Transverse colon (tissue), 4 donors: Measurements from ENCODE around the gene LMNTD2. TPM values are rescaled to one million over a fixed set of nuclear protein-coding genes. Genes with fewer than 3 reads are reported as not detected.

Experiments
- DNase-seq: peaks from one replicate; pipeline ENCODE4 v3.0.0-alpha.2; 2019
- H3K27ac ChIP-seq, 4 donors: fragments of 200-600 bp; sonication (generic); 2 replicates each; pipeline ENCODE4 v1.5.1; 2016 to 2018; ENCODE audit warnings: inconsistent platforms in 4 of 4
- H3K27me3 ChIP-seq: fragments of 200-600 bp; sonication (generic); 2 replicates; pipeline ENCODE4 v1.5.1; 2017; ENCODE audit warnings: inconsistent platforms
- H3K36me3 ChIP-seq, 4 donors: fragments of 200-600 bp; sonication (generic); 2 replicates each; pipeline ENCODE4 v1.5.1; 2017 to 2019; ENCODE audit warnings: inconsistent platforms in 4 of 4
- H3K4me1 ChIP-seq, 4 donors: fragments of 200-600 bp; sonication (generic); 2 replicates each; pipeline ENCODE4 v1.5.1; 2017 to 2020; ENCODE audit warnings: inconsistent platforms in 4 of 4
- H3K4me3 ChIP-seq, 4 donors: fragments of 200-600 bp; sonication (generic); 1 replicate in 1 of 4; 2 replicates in 3 of 4; pipeline versions ENCODE4 v1.5.1 to v1.6.1; 2017 to 2019; ENCODE audit warnings: inconsistent platforms in 4 of 4
- H3K9me3 ChIP-seq, 2 donors: fragments of 200-600 bp; sonication (generic); 2 replicates each; pipeline ENCODE4 v1.5.1; 2017 to 2019; ENCODE audit warnings: inconsistent platforms in 2 of 2
- CTCF ChIP-seq, 5 experiments: fragments of 200-600 bp in 3 of 5; fragments of 450-650 bp in 2 of 5; sonication (generic) in 3 of 5; IDR thresholded peaks; 1 replicate in 2 of 5; 2 replicates in 3 of 5; pipeline ENCODE4 v1.5.1; 2016 to 2017; ENCODE audit warnings: antibody characterized with exemption in 5 of 5, inconsistent platforms in 3 of 5, mild to moderate bottlenecking in 2 of 5, moderate library complexity in 1 of 5
- EP300 ChIP-seq: sonication (generic); formaldehyde crosslinking; IDR thresholded peaks from one replicate; pipeline ENCODE4 v1.6.1; 2017; ENCODE audit warnings: antibody characterized with exemption, low read depth
- POLR2A ChIP-seq: fragments of 450-650 bp; IDR thresholded peaks from one replicate; pipeline ENCODE4 v1.6.1; 2016; ENCODE audit warnings: antibody characterized with exemption, mild to moderate bottlenecking, moderate library complexity
- POLR2AphosphoS5 ChIP-seq, 3 donors: sonication (generic); formaldehyde crosslinking; IDR thresholded peaks; one replicate each; pipeline ENCODE4 v1.6.1; 2016; ENCODE audit warnings: antibody characterized with exemption in 3 of 3
- WGBS, 2 donors: methylation state at CpG; one replicate each; pipeline ENCODE4 v1.1.5; 2018; ENCODE audit warnings: low coverage in 1 of 2; 5-methylcytosine and 5-hydroxymethylcytosine counted together
- in situ Hi-C, 4 donors: fragments of 200-750 bp; cut with MboI; loops; one replicate each; pipeline versions ENCODE4 v1.15.0 to v1.15.1; 2017; ENCODE audit warnings: low sequenced_read_pairs in 3 of 4, low pct_ligation_motif_present in 1 of 4, low pct_unique_long_range_greater_than_20kb in 1 of 4
- intact Hi-C: fragments of 100-400 bp; cut with DNase I; formaldehyde crosslinking; loops from one replicate; pipeline ENCODE4 v1.15.1; 2023; ENCODE audit warnings: low total_unique reads
- total RNA-seq, 4 donors: library from RNA; depleted of rRNA; stranded (reverse); fragments of >200 nt; gene quantifications; one replicate each; pipeline ENCODE4 v1.1.0, GENCODE V29; 2016

The LMNTD2 gene
- total RNA-seq, 4 donors from 2014 or later: 14.8 to 89.0 (median 16.6) TPM

GRCh38 chr11:601573-602245 is 41.2 kb upstream of the LMNTD2 start:
- no peak overlapping the region for H3K27ac ChIP-seq
- H3K4me1 ChIP-seq: no peaks in the 10 kb centered on the region
- no peaks in the 10 kb centered on the region for H3K9me3 ChIP-seq
- peaks cover 0 to 54% (median 17%) of the 10 kb centered on the region in 4 donors for H3K36me3 ChIP-seq
- intact Hi-C loops: no loop called here
- H3K4me3 ChIP-seq: no peak overlapping the region
- H3K27me3 ChIP-seq: no peaks in the 10 kb centered on the region
- TF ChIP-seq EP300 (no peak), POLR2AphosphoS5 (IDR thresholded peaks at IDR 0.05) (no peak), CTCF (IDR thresholded peaks at IDR 0.05) (no peak)
- 93 to 100% methylated on average over 8 to 23 of the region's 23 CpGs for WGBS, 2 donors
- in situ Hi-C loops: no loop called here
- no peak for DNase-seq

GRCh38 chr11:598005-598680 is 37.6 kb upstream of the LMNTD2 start:
- H3K36me3 ChIP-seq: peaks cover 0 to 53% (median 15%) of the 10 kb centered on the region in 4 donors
- H3K27ac ChIP-seq: no peak overlapping the region
- TF ChIP-seq POLR2AphosphoS5 (IDR thresholded peaks at IDR 0.05) (no peak), POLR2A (no peak), CTCF (IDR thresholded peaks at IDR 0.05) (no peak), EP300 (no peak)
- no peaks in the 10 kb centered on the region for H3K9me3 ChIP-seq
- H3K4me1 ChIP-seq: no peaks in the 10 kb centered on the region
- 92 to 100% methylated on average over 4 to 29 of the region's 30 CpGs for WGBS, 2 donors
- intact Hi-C loops: no loop called here
- H3K27me3 ChIP-seq: no peaks in the 10 kb centered on the region
- H3K4me3 ChIP-seq: no peak overlapping the region
- DNase-seq: no peak
- in situ Hi-C loops: no loop called here

GRCh38 chr11:597166-597725 is 36.7 kb upstream of the LMNTD2 start:
- in situ Hi-C loops (no loop called here), intact Hi-C loops (no loop called here)
- H3K27me3 ChIP-seq: no peaks in the 10 kb centered on the region
- no peak for DNase-seq
- H3K36me3 ChIP-seq: peaks cover 0 to 59% (median 22%) of the 10 kb centered on the region in 4 donors
- no peak overlapping the region for H3K27ac ChIP-seq
- H3K4me3 ChIP-seq: no peak overlapping the region
- H3K4me1 ChIP-seq: no peaks in the 10 kb centered on the region
- no peak for TF ChIP-seq POLR2A
- TF ChIP-seq EP300: no peak
- no peak for TF ChIP-seq CTCF (IDR thresholded peaks at IDR 0.05)
- TF ChIP-seq POLR2AphosphoS5 (IDR thresholded peaks at IDR 0.05): no peak
- no peaks in the 10 kb centered on the region for H3K9me3 ChIP-seq
- 92% methylated on average over 29 of the region's 29 CpGs; no CpG with 5 or more reads in 1 of the 2 donors for WGBS, 2 donors

- H3K4me3 ChIP-seq: no peak overlapping the region
- in situ Hi-C loops: no loop called here
- H3K27me3 ChIP-seq: no peaks in the 10 kb centered on the region
- intact Hi-C loops: no loop called here
- TF ChIP-seq EP300: no peak
- no peak for TF ChIP-seq CTCF (IDR thresholded peaks at IDR 0.05)
- TF ChIP-seq POLR2AphosphoS5 (IDR thresholded peaks at IDR 0.05): no peak
- no peak for TF ChIP-seq POLR2A
- H3K4me1 ChIP-seq: no peaks in the 10 kb centered on the region
- WGBS, 2 donors: 76 to 90% methylated on average over 5 to 10 of the region's 10 CpGs
- H3K36me3 ChIP-seq: peaks cover 0 to 64% (median 25%) of the 10 kb centered on the region in 4 donors
- H3K27ac ChIP-seq: no peak overlapping the region
- DNase-seq: no peak
- H3K9me3 ChIP-seq: no peaks in the 10 kb centered on the region
These were observed 35.8 kb upstream of the LMNTD2 start for GRCh38 chr11:596374-596773.
